Hepatocyte (in vitro differentiated cells): Measurements from ENCODE around the gene MYL2. TPM values are rescaled to one million over a fixed set of nuclear protein-coding genes. Genes with fewer than 3 reads are reported as not detected.

ENCODE experiments used
- DNase-seq: peaks from one replicate; pipeline ENCODE4 v3.0.0-alpha.2; 2016; ENCODE audit warnings: low spot score
- H2AFZ ChIP-seq: fragments of 200-600 bp; sonication (generic); 2 replicates; pipeline ENCODE4 v1.6.0; 2016; ENCODE audit warnings: antibody characterized with exemption, mild to moderate bottlenecking
- H3K27ac ChIP-seq: fragments of 200-600 bp; sonication (generic); 2 replicates; pipeline ENCODE4 v1.5.1; 2016; ENCODE audit warnings: mild to moderate bottlenecking
- H3K27me3 ChIP-seq: fragments of 200-600 bp; sonication (generic); 2 replicates; pipeline ENCODE4 v1.6.1; 2016
- H3K36me3 ChIP-seq: fragments of 200-600 bp; sonication (generic); replicated peaks from 2 replicates; pipeline ENCODE4 v1.5.1; 2016; ENCODE audit warnings: low read depth; ENCODE audit not compliant: insufficient read depth
- H3K4me1 ChIP-seq: fragments of 200-600 bp; sonication (generic); 2 replicates; pipeline ENCODE4 v1.5.1; 2016; ENCODE audit warnings: mild to moderate bottlenecking, moderate library complexity; ENCODE audit not compliant: insufficient read depth
- H3K4me2 ChIP-seq: fragments of 200-600 bp; sonication (generic); 2 replicates; pipeline ENCODE4 v1.6.0; 2016
- H3K4me3 ChIP-seq: fragments of 200-600 bp; sonication (generic); 2 replicates; pipeline ENCODE4 v1.5.1; 2016; ENCODE audit warnings: mild to moderate bottlenecking
- H3K79me2 ChIP-seq: fragments of 200-600 bp; sonication (generic); 2 replicates; pipeline ENCODE4 v1.6.0; 2017; ENCODE audit warnings: mild to moderate bottlenecking
- H3K9me2 ChIP-seq: fragments of 200-600 bp; sonication (generic); replicated peaks from 2 replicates; pipeline ENCODE4 v1.6.0; 2017; ENCODE audit warnings: mild to moderate bottlenecking; ENCODE audit not compliant: insufficient read depth
- H3K9me3 ChIP-seq: fragments of 200-600 bp; sonication (generic); 2 replicates; pipeline ENCODE4 v1.5.1; 2016; ENCODE audit warnings: low read depth, mild to moderate bottlenecking
- H4K20me1 ChIP-seq: fragments of 200-600 bp; sonication (generic); 2 replicates; pipeline ENCODE4 v1.6.0; 2016; ENCODE audit warnings: mild to moderate bottlenecking; ENCODE audit not compliant: insufficient read depth, poor library complexity, severe bottlenecking
- EZH2 ChIP-seq: fragments of 200-600 bp; sonication (generic); IDR thresholded peaks from 2 replicates; pipeline ENCODE4 v1.6.1; 2016; ENCODE audit warnings: antibody characterized with exemption, mild to moderate bottlenecking, borderline replicate concordance
- EZH2phosphoT487 ChIP-seq: fragments of 200-600 bp; sonication (generic); IDR thresholded peaks from one replicate; pipeline ENCODE4 v1.6.1; 2018; ENCODE audit warnings: antibody characterized with exemption, mild to moderate bottlenecking, low read depth, moderate library complexity; ENCODE audit not compliant: unreplicated experiment, severe bottlenecking
- WGBS: methylation state at CpG from one replicate; pipeline ENCODE4 v1.1.6; 2016; ENCODE audit warnings: low lambda C conversion rate; ENCODE audit errors: missing lambda C conversion rate; 5-methylcytosine and 5-hydroxymethylcytosine counted together
- polyA plus RNA-seq: library from polyadenylated mRNA; unstranded; fragments of >200 nt; fragmentation: Nextera tagmentation; extraction: Ambion mirVana; gene quantifications from 2 replicates; pipeline ENCODE4 v1.2.1, GENCODE V29; 2016
- total RNA-seq: library from RNA; depleted of rRNA; stranded (reverse); fragments of >200 nt; gene quantifications from 2 replicates; pipeline ENCODE4 v1.2.3, GENCODE V29; 2014
- TF ChIP-seq, protein P1 (sequence below): fragments of 200-600 bp; sonication (generic); IDR thresholded peaks from 2 replicates; pipeline ENCODE4 v1.5.1; 2016; ENCODE audit warnings: antibody characterized with exemption, mild to moderate bottlenecking; ENCODE audit not compliant: poor library complexity

MYL2 gene
- total and polyA plus RNA-seq, 2 experiments from 2014 or later, result not detected

DNA sequence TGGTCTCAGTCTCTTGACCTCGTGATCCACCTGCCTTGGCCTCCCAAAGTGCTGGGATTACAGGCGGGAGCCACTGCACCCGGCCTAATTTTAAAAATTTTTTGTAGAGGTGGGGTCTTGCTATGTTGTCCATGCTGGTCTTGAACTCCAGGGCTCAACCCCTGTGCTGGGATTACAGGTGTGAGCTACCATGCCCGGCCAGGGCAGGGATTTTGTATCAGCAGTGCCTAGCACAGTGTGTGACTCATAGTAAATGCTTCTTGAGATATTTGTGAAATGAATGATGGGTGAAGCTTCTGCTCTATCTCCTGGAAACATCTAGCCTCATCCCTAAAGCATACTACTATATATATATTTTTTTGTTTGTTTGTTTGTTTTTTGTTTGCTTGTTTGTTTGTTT lies 37.1 kb downstream of the MYL2 start:
- Histone ChIP-seq H3K9me2 (no peaks in the 10 kb centered on the region), H2AFZ (no peak overlapping the region), H3K27ac (no peak overlapping the region), H3K9me3 (no peaks in the 10 kb centered on the region), H3K36me3 (no peaks in the 10 kb centered on the region), H3K4me1 (no peaks in the 10 kb centered on the region), H3K27me3 (no peaks in the 10 kb centered on the region), H3K4me2 (no peak overlapping the region), H4K20me1 (no peaks in the 10 kb centered on the region), H3K4me3 (no peak overlapping the region), H3K79me2 (no peaks in the 10 kb centered on the region)
- WGBS, result 84% methylated on average over 4 of the region's 4 CpGs
- TF ChIP-seq, protein P1, sequence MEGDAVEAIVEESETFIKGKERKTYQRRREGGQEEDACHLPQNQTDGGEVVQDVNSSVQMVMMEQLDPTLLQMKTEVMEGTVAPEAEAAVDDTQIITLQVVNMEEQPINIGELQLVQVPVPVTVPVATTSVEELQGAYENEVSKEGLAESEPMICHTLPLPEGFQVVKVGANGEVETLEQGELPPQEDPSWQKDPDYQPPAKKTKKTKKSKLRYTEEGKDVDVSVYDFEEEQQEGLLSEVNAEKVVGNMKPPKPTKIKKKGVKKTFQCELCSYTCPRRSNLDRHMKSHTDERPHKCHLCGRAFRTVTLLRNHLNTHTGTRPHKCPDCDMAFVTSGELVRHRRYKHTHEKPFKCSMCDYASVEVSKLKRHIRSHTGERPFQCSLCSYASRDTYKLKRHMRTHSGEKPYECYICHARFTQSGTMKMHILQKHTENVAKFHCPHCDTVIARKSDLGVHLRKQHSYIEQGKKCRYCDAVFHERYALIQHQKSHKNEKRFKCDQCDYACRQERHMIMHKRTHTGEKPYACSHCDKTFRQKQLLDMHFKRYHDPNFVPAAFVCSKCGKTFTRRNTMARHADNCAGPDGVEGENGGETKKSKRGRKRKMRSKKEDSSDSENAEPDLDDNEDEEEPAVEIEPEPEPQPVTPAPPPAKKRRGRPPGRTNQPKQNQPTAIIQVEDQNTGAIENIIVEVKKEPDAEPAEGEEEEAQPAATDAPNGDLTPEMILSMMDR, result no peak
- TF ChIP-seq EZH2 (no peak), EZH2phosphoT487 (no peak)
- DNase-seq, result no peak

DNA sequence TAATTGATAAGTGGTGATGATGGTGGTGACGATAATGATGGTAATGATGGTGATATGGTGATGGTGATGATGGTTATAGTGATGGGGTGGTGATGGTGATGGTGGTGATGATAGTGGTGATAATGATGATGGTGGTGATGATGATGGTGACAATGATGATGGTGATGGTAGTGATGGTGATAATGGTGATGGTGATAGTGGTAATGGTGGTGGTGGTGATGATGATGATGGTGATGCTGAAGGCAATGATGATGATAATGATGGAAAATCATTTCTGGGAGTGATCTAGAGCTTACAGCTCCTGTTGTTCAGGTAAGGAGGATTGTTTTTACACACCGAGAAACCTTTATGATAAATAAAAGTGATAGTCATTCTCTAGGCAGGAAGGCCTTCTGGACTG lies 39.7 kb downstream of the MYL2 start:
- TF ChIP-seq EZH2 (no peak), EZH2phosphoT487 (no peak)
- TF ChIP-seq, protein P1, result no peak
- no peaks in the 10 kb centered on the region for H3K9me2 ChIP-seq
- DNase-seq, result no peak

DNA sequence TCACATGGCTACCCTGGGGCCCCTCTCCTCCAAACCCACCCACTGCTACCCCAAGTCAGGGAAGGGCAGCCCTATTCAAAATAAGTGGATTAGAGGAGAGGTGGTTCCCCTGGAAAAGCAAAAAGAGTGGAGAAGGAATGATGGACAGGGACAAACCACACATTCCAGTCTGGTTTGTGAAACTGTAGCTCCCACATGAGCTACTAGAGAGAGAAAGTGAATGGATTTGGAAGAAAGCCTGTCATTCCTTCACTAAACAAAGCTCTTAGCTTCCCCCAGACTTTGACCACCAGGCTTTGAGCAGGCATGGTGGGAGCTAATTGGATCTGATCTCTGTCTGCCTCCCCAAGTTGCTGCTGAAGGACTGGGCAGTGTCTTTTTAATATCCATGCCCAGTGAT lies 45.6 kb downstream of the MYL2 start:
- Histone ChIP-seq H2AFZ (no peak overlapping the region), H3K4me2 (no peak overlapping the region), H3K9me3 (no peaks in the 10 kb centered on the region), H3K4me1 (no peaks in the 10 kb centered on the region), H4K20me1 (no peaks in the 10 kb centered on the region), H3K4me3 (no peak overlapping the region), H3K36me3 (no peaks in the 10 kb centered on the region), H3K27ac (no peak overlapping the region), H3K9me2 (no peaks in the 10 kb centered on the region), H3K27me3 (no peaks in the 10 kb centered on the region), H3K79me2 (no peaks in the 10 kb centered on the region)
- TF ChIP-seq EZH2phosphoT487 (no peak), EZH2 (no peak)
- TF ChIP-seq, protein P1, result no peak
- DNase-seq, result no peak

More for the DNA sequence above, 39.7 kb downstream of the MYL2 start:
- no peak overlapping the region for H3K4me3 ChIP-seq
- H3K4me2 ChIP-seq, result no peak overlapping the region
- H3K36me3 ChIP-seq, result no peaks in the 10 kb centered on the region
- no peaks in the 10 kb centered on the region for H3K9me3 ChIP-seq
- no peaks in the 10 kb centered on the region for H3K79me2 ChIP-seq
- 85% methylated on average over 2 of the region's 2 CpGs for WGBS
- no peaks in the 10 kb centered on the region for H4K20me1 ChIP-seq
- H3K27me3 ChIP-seq, result no peaks in the 10 kb centered on the region
- no peak overlapping the region for H2AFZ ChIP-seq
- no peak overlapping the region for H3K27ac ChIP-seq
- no peaks in the 10 kb centered on the region for H3K4me1 ChIP-seq

DNA sequence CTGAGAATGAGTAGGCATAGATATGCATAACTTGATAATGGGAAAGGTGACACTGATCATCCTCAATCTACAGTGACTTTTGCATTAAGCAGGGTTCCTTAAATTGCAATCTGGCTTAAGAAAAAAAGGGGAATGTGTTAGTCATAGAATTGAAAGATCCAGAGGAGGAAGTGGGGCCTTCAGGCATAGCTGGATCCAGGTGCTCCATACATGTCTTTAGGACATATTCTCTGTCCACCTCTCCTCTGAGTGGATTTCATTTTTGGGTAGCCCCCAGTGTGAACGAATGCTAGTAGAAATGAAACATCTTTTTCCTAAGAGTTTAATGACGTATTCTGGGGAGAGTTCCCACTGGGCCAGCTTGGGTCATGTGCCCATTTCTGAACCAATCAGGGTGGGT lies 46.0 kb downstream of the MYL2 start:
- Histone ChIP-seq H3K36me3 (no peaks in the 10 kb centered on the region), H3K27me3 (no peaks in the 10 kb centered on the region), H3K9me3 (no peaks in the 10 kb centered on the region), H3K27ac (no peak overlapping the region), H4K20me1 (no peaks in the 10 kb centered on the region), H2AFZ (no peak overlapping the region), H3K4me2 (no peak overlapping the region), H3K79me2 (no peaks in the 10 kb centered on the region), H3K9me2 (no peaks in the 10 kb centered on the region), H3K4me1 (no peaks in the 10 kb centered on the region), H3K4me3 (no peak overlapping the region)
- 84% methylated on average over 2 of the region's 2 CpGs for WGBS
- no peak for DNase-seq
- no peak for TF ChIP-seq EZH2
- TF ChIP-seq EZH2phosphoT487, result no peak
- TF ChIP-seq, protein P1, result no peak
